Measurements from ENCODE around the gene YWHAG.

DNA sequence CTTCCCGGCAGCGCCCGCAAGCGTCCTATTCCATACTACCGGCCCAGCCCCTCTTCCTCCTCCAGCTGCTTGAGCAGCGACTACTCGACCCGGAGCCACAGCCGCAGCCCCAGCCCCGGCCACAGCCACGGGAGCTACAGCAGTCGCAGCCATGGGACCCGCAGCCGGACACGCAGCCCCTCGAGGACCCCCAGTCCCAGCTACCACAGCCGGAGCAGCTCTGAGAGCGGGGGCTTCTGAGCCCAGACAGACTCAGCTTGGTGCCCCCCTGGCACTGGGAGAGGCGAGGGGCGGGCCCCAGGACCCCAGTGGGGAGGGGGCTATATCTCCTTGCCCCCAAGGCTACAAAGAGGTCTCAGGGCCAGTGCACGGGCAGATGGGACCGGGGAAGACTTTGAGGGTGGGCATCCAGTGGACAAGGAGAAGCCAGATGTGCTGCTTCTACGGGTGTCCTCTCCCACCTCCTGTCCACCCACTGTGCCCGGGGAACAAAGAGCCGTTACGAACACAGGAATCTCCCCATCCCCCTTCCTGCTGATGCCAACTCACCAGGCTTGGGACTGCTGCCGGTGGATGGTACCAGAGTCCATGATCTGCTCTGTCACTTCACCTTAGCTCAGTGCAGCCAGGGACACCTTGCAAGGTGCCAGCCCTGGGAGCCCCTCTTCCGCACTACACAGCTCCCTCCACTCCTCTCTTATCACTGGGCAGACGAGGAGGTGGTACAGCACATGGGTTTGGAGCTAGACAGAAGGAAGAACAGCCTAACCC lies 73.0 kb downstream of the YWHAG start:
- TF ChIP-seq POLR2AphosphoS5 (IDR thresholded peaks at IDR 0.05), result no peak
- TF ChIP-seq, protein P1, sequence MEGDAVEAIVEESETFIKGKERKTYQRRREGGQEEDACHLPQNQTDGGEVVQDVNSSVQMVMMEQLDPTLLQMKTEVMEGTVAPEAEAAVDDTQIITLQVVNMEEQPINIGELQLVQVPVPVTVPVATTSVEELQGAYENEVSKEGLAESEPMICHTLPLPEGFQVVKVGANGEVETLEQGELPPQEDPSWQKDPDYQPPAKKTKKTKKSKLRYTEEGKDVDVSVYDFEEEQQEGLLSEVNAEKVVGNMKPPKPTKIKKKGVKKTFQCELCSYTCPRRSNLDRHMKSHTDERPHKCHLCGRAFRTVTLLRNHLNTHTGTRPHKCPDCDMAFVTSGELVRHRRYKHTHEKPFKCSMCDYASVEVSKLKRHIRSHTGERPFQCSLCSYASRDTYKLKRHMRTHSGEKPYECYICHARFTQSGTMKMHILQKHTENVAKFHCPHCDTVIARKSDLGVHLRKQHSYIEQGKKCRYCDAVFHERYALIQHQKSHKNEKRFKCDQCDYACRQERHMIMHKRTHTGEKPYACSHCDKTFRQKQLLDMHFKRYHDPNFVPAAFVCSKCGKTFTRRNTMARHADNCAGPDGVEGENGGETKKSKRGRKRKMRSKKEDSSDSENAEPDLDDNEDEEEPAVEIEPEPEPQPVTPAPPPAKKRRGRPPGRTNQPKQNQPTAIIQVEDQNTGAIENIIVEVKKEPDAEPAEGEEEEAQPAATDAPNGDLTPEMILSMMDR (IDR thresholded peaks at IDR 0.05), result no peak

Data from prostate gland (tissue), 2 donors.